Endodermal cell (in vitro differentiated cells): ENCODE data around the gene GUCY2F. TPM values are rescaled to one million over a fixed set of nuclear protein-coding genes. Genes with fewer than 3 reads are reported as not detected.

Experiments
- DNase-seq: peaks from one replicate; pipeline ENCODE4 v3.0.0-alpha.2; 2017
- H3K27ac ChIP-seq: 2 replicates; pipeline ENCODE4 v1.5.1; 2013; ENCODE audit warnings: mild to moderate bottlenecking, low read depth, low read length, moderate library complexity
- H3K27me3 ChIP-seq: 2 replicates; pipeline ENCODE4 v1.6.1; 2013; ENCODE audit warnings: mild to moderate bottlenecking, low read length, moderate library complexity; ENCODE audit not compliant: insufficient read depth, control insufficient read depth, poor library complexity, severe bottlenecking
- H3K36me3 ChIP-seq: 2 replicates; pipeline ENCODE4 v1.7.0; 2013; ENCODE audit warnings: mild to moderate bottlenecking, low read length, moderate library complexity; ENCODE audit not compliant: control insufficient read depth, insufficient read depth
- H3K4me1 ChIP-seq: one replicate; pipeline ENCODE4 v1.7.0; 2013; ENCODE audit warnings: low read length; ENCODE audit not compliant: control insufficient read depth, insufficient read depth
- H3K4me3 ChIP-seq: 2 replicates; pipeline ENCODE4 v1.5.1; 2013; ENCODE audit warnings: mild to moderate bottlenecking, low read length, moderate library complexity
- H3K9ac ChIP-seq: 2 replicates; pipeline ENCODE4 v1.6.1; 2013; ENCODE audit warnings: mild to moderate bottlenecking, low read length, moderate library complexity; ENCODE audit not compliant: poor library complexity, severe bottlenecking; ENCODE audit errors: extremely low read depth
- H3K9me3 ChIP-seq: 2 replicates; pipeline ENCODE4 v1.6.1; 2013; ENCODE audit warnings: mild to moderate bottlenecking, low read length, moderate library complexity; ENCODE audit not compliant: control insufficient read depth
- H3K27ac Mint-ChIP-seq: 2 replicates; pipeline ENCODE4 v1.8.0; 2020; ENCODE audit warnings: mixed read lengths
- H3K27me3 Mint-ChIP-seq: 2 replicates; pipeline ENCODE4 v1.8.0; 2021; ENCODE audit warnings: mild to moderate bottlenecking, mixed read lengths; ENCODE audit not compliant: insufficient read depth
- H3K36me3 Mint-ChIP-seq: 2 replicates; pipeline ENCODE4 v1.8.0; 2020; ENCODE audit warnings: low read depth, mixed read lengths
- H3K4me1 Mint-ChIP-seq: 2 replicates; pipeline ENCODE4 v1.8.0; 2020; ENCODE audit warnings: mixed read lengths
- H3K4me3 Mint-ChIP-seq: 2 replicates; pipeline ENCODE4 v1.8.0; 2020; ENCODE audit warnings: mild to moderate bottlenecking, moderate library complexity, mixed read lengths
- H3K9me3 Mint-ChIP-seq: 2 replicates; pipeline ENCODE4 v1.8.0; 2020; ENCODE audit warnings: mild to moderate bottlenecking, mixed read lengths
- CTCF ChIP-seq: fragments of 200-600 bp; sonication (generic); conservative IDR thresholded peaks from 2 replicates; pipeline ENCODE4 v1.5.0; 2021; ENCODE audit warnings: antibody characterized with exemption, mild to moderate bottlenecking
- WGBS, 2 experiments: methylation state at CpG; one replicate each; pipeline versions ENCODE4 v1.1.5 to v1.1.7; 2013; ENCODE audit warnings: missing lambda C conversion rate in 2 of 2, mixed read lengths in 1 of 2; ENCODE audit not compliant: insufficient coverage in 1 of 2, insufficient read length in 1 of 2; 5-methylcytosine and 5-hydroxymethylcytosine counted together
- total RNA-seq, 2 donors: library from RNA; stranded (reverse); fragmentation: NEBNext Ultra II Directional in 1 of 2; extraction: Animal tissue kit (Norgen Biotek cat#: 25700) in 1 of 2; gene quantifications; 2 replicates in 1 of 2; 3 replicates in 1 of 2; pipeline ENCODE4 v1.2.1, GENCODE V29; 2021

The GUCY2F gene
- total RNA-seq, 2 donors from 2014 or later, result 0.09 TPM; not detected in 1

GRCh38 chrX:109346491-109346890 lies 135.4 kb downstream of the GUCY2F start:
- peaks cover 3% of the 10 kb centered on the region for H3K27me3 Mint-ChIP-seq
- no peaks in the 10 kb centered on the region for H3K4me1 ChIP-seq
- H3K9me3 Mint-ChIP-seq, result no peaks in the 10 kb centered on the region
- no peak overlapping the region for H3K27ac Mint-ChIP-seq
- no peaks in the 10 kb centered on the region for H3K36me3 ChIP-seq
- no peak overlapping the region for H3K4me3 ChIP-seq
- no peaks in the 10 kb centered on the region for H3K27me3 ChIP-seq
- TF ChIP-seq CTCF, result no peak
- H3K4me1 Mint-ChIP-seq, result peaks cover 13% of the 10 kb centered on the region
- no peak overlapping the region for H3K9ac ChIP-seq
- DNase-seq, result no peak
- H3K4me3 Mint-ChIP-seq, result no peak overlapping the region
- 86% methylated on average over 1 of the region's 1 CpG; no CpG with 5 or more reads in 1 of the 2 experiments for WGBS, 2 experiments
- no peaks in the 10 kb centered on the region for H3K9me3 ChIP-seq
- no peaks in the 10 kb centered on the region for H3K36me3 Mint-ChIP-seq
- H3K27ac ChIP-seq, result no peak overlapping the region

DNA sequence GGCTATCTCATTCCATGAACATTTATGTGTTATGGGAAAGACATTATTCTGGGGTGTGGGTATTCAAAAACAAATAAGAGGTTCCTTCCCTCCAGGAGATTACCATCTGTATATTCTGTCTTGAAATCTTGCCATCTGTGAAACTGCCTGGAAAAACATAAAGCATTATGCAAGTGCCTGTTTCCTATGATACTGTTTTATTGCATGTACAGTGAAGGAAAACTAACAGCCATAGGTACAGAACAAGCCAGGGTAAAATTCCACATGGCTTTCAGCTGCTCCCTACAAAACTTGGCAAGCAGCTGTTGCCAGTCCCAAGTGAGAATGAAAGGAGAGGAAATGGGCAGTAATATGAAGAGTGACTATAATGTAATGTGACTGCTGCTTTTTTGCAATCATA lies 136.0 kb downstream of the GUCY2F start:
- Mint-ChIP-seq H3K27me3 (peaks cover 3% of the 10 kb centered on the region), H3K4me3 (no peak overlapping the region)

DNA sequence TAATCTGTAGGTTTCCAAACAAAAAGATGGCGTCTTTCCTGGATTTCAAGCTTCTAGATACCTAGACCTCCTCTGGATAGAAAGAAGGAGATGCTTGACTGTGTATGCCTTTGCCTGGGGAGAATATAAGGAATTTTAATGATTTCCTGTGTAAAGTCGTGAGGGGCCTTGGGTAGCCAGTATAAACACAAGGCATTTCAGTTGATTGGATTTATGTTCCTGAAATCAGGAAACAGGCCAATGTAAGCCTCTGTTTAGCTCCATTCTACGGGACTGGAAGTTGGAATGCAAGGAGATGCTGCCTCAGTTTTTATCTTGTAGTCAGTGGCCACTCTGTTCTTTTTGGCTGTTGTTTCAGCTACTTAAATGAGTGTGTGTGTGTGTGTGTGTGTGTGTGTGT lies 137.2 kb downstream of the GUCY2F start:
- no peaks in the 10 kb centered on the region for H3K36me3 ChIP-seq
- H3K27me3 ChIP-seq, result no peaks in the 10 kb centered on the region
- H3K9me3 ChIP-seq, result no peaks in the 10 kb centered on the region
- no peaks in the 10 kb centered on the region for H3K4me1 ChIP-seq
- no peak overlapping the region for H3K4me3 ChIP-seq
- H3K9ac ChIP-seq, result no peak overlapping the region
- peaks cover 13% of the 10 kb centered on the region for H3K4me1 Mint-ChIP-seq
- no peaks in the 10 kb centered on the region for H3K9me3 Mint-ChIP-seq
- H3K4me3 Mint-ChIP-seq, result no peak overlapping the region
- no peak for DNase-seq
- 80 to 87% methylated on average over 1 to 3 of the region's 3 CpGs for WGBS, 2 experiments
- H3K36me3 Mint-ChIP-seq, result no peaks in the 10 kb centered on the region
- no peak overlapping the region for H3K27ac Mint-ChIP-seq
- peaks cover 3% of the 10 kb centered on the region for H3K27me3 Mint-ChIP-seq
- H3K27ac ChIP-seq, result no peak overlapping the region
- TF ChIP-seq CTCF, result no peak

More for the DNA sequence above, 136.0 kb downstream of the GUCY2F start:
- Mint-ChIP-seq H3K27ac (no peak overlapping the region), H3K4me1 (peaks cover 13% of the 10 kb centered on the region), H3K9me3 (no peaks in the 10 kb centered on the region), H3K36me3 (no peaks in the 10 kb centered on the region)
- Histone ChIP-seq H3K27me3 (no peaks in the 10 kb centered on the region), H3K27ac (no peak overlapping the region), H3K9ac (no peak overlapping the region), H3K36me3 (no peaks in the 10 kb centered on the region), H3K9me3 (no peaks in the 10 kb centered on the region), H3K4me3 (no peak overlapping the region), H3K4me1 (no peaks in the 10 kb centered on the region)
- no peak for TF ChIP-seq CTCF
- DNase-seq, result no peak
